Dedifferentiated amniotic fluid mesenchymal stem cell (primary cell): Measurements from ENCODE around the gene FAM81A.
"Not testable (repeated sequence)": the region's sequence is repeated elsewhere in the genome, so short reads cannot be mapped to it uniquely, and the experiment has no call there.

ENCODE experiments used
- DNase-seq: peaks from one replicate; pipeline ENCODE4 v3.0.0-alpha.2; 2016; ENCODE audit errors: extremely low spot score

FAM81A gene

GRCh38 chr15:59485036-59485435 lies 47.0 kb downstream of the FAM81A start:
- no peak for DNase-seq

DNA sequence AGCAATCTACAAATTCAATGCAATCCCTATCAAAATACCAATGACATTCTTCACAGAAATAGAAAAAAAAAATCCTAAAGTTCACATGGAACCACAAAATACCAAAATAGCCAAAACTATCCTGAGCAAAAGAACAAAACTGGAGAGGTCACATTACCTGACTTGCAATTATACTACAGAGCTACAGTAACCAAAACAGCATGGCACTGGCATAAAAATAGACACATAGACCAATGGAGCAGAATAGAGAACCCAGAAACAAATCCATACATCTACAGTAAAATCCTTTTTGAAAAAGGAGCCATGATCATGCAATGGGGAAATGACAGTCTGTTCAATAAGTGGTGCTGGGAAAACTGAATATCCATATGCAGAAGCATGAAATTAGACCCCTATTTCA lies 51.5 kb downstream of the FAM81A start:
- DNase-seq, result not testable (repeated sequence)

GRCh38 chr15:59491062-59491461 lies 53.1 kb downstream of the FAM81A start:
- DNase-seq, result no peak

- peak; percentile 69 for DNase-seq
Measured at GRCh38 chr15:59492389-59493377, 54.7 kb downstream of the FAM81A start.

DNA sequence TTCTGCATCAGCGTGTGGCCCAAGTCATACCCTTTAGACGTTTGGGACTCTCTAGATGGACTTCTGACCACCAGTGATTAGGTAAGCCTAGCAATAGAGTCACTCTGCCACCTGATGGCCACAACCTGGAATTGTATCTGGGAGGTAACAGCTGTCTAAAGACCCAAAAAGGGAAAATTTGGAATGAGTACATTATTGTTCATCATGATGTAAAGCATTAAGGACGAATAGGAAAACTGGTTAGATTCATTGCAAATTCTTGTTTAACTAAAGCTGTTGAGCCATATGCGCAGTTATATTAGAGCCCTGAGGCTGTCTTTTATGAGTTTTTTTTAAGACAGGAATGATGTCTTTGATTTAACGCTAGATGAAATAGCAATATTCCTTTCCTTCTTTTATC lies 63.6 kb downstream of the FAM81A start:
- peak; percentile 40 for DNase-seq

DNA sequence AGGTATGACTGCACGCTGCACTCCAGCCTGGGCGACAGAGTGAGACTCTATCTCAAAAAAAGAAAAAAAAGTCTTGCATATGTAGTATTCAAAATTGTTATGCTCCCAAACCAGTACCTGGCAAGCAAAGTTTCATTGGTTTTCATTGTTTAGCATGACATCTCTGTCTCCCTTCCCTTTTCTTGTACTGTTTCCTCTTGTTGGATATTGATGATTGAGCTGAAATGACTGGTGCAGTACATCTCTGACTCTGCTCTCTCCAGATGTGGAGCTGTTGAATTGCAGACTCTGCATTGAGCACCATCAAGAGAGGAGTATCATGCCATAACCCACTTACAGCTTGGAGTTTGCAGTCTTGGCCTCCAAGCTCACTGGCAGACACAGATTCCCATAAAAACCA lies 77.2 kb downstream of the FAM81A start:
- no peak for DNase-seq

DNA sequence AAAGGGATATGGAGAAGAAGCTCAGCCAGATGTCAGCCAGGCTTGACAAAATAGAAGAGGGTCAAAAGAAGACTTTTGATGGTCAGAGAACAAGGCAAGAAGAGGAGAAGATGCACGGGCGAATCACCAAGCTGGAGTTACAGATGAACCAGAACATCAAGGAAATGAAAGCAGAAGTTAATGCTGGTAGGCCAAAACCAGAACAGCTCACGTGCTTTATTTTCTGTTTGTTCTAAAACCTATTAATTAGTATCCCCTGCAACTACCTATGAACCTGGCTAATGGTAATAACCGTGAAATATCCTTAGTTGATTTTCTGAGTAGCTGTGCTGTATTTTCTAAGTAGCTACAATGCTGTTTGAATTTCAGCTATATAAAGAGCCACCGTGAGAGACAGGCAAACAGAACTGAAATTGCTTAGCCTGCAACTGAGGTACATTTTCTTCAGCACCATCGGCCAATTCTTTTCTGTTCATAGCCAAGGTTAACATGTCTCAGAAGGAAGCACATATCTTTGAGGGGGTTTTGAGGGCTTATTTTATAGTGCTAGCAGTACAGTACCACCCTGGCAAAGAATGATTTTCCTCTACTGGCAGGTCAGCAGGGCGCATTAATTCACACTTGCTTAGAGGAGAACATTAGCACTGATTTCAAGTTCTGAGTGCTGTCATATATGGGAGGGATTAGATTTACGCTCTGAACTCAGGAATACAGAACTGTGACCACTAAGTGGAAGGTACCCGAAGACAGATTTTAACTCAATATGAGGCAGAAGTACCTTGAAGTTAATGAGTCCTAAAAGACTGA lies 78.9 kb downstream of the FAM81A start:
- DNase-seq, result no peak

GRCh38 chr15:59519329-59519728 lies 81.3 kb downstream of the FAM81A start:
- no peak for DNase-seq

GRCh38 chr15:59521443-59521842 lies 83.5 kb downstream of the FAM81A start:
- no peak for DNase-seq

DNA sequence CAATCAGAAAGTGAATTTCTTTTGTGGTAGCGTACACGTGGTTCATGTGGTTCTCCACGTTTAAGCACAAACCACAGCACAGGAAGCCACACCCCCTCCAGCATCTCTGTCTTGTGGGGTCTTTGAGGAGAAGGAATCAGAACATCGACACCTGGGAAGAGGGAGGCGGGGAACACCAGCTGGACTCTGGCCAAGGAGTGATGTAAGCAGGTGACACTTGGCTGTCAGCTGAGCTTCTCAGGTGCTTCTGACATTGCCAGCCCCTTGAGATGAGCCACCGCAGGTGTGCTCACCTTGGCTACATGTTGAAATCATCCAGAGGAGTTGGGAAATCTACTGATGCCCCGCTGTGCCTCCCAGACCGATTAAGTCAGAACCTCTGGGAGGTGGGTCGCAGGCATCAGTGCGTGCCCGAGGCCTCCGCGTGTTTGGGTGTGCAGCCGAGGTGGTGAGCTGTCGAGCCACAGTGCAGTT lies 85.0 kb downstream of the FAM81A start:
- no peak for DNase-seq

DNA sequence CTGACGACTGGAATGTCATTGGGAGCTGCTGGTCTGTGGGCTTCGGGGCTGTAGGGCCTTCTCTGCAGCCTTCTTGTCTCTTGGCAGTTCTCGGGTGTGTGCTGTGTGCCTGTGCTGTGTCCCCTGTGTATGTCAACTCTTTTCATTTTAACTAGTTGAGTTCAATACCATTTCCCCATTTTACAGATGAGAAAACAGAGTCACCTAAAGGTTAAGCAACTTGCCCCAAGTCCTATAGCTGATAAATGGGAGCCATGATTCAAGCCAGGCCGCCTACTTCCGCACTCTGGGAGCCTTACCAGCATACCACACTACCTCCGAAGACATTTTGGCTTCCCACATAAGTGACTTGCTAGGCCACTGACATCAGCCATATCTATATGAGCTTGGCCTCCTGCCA lies 85.7 kb downstream of the FAM81A start:
- no peak for DNase-seq

DNA sequence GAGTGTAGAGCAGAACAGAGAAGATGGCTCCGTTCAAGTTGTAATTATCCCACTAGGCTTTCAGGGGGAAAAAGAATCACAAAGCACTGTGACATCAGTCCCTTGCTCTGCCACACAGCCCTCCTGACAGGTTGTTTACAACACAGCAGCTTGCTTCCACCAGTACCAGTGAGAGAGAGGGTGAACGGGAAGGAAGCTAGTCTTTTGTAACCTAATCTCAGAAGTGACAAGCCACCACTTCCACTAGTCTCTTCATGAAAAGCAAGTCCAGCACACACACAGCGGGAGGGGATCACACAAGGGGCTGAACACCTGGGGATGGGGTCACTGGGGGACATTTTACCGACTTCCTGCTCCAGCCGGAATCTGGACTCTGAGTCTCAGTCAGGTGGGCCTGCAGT lies 86.3 kb downstream of the FAM81A start:
- DNase-seq, result no peak

DNA sequence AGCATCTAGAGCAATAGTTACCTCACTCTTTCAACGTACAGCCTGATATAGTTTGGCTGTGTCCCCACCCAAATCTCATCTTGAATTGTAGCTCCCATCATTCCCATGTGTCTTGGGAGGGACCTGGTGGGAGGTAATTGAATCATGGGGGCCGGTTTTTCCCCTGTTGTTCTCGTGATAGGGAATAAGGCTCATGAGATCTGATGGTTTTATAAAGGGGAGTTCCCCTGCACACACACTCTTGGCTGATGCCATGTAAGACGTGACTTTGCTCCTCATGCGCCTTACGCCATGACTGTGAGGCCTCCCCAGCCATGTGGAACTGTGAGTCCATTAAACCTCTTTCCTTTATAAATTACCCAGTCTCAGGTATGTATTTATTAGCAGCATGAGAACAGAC lies 88.5 kb downstream of the FAM81A start:
- not testable (repeated sequence) for DNase-seq

GRCh38 chr15:59528429-59528828 lies 90.4 kb downstream of the FAM81A start:
- DNase-seq, result no peak

GRCh38 chr15:59528961-59529402 lies 91.0 kb downstream of the FAM81A start:
- DNase-seq, result peak; percentile 90

GRCh38 chr15:59531066-59531675 lies 93.2 kb downstream of the FAM81A start:
- DNase-seq, result no peak

DNA sequence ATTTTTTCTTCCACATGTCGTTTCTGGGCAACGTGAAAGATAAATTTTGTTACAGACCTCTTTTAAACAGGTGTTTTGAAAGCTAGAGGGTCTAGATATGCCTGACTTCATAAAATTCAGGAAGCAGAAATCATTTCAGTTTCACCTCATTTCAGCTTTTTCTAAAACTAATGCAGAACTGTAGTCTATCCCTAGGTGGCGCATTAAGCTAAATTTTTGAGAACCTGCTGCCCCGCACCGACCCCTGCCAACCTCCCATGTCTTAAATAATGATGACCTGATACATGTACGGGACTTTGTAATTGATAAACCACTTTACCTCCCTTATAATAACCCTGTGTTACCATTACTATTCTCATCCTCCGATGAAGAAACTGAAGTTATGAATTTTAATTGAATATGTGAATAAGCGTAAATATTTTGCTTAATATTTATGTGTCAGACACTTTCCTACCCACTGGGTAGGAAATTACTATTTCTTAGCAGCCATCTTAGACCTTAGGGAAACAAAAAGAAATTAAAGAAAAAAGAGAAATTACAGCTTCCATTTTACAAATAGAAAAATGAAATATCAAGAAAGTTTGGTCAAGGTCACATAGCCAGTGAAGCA lies 94.9 kb downstream of the FAM81A start:
- peak; percentile 35 for DNase-seq

GRCh38 chr15:59536553-59536952 lies 98.6 kb downstream of the FAM81A start:
- DNase-seq, result no peak

DNA sequence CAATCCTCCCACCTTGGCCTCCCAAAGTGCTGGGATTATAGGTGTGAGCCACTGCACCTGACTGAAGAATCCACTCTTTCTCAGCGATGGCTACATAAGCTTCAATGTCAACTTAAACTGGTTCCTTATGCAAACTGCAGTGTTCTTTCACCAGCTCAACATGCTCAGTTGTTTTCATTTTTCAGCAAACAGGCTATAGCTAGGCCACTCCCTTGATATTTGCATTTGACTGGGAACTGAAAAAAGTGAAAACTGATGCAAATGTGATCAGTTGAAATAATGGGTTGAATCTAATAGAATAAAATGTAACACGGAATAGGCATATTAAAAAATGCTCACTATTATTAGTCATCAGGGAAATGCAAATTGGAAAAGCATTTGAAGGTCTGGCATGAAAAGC lies 99.4 kb downstream of the FAM81A start:
- DNase-seq, result no peak

GRCh38 chr15:59538494-59538893 lies 100.5 kb downstream of the FAM81A start:
- no peak for DNase-seq

GRCh38 chr15:59539799-59540198 lies 101.8 kb downstream of the FAM81A start:
- DNase-seq, result no peak

GRCh38 chr15:59540654-59541053 lies 102.7 kb downstream of the FAM81A start:
- no peak for DNase-seq
